ENCODE measurements around the gene ASXL2.

DNA sequence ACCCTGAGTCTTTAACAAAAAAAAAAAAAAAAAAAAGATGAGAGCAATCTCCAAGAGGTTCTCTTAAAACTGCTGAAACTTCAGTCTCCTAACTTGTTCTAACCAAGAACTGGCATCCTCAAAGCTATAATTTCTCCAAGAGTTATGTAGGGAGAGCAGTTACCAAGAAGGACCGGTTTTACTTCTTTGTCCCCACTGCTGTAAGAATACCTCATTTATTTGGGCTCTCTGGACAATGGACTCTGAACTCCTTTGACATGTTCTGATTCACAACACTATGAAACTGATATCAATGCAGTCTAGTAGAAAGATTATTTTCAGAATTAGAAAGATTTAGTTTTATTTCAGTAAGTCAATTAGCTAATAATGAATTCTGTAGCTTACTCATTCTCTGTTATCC, 120.4 kb downstream of the ASXL2 start:
- TF ChIP-seq POLR2A (IDR thresholded peaks at IDR 0.05; ENCODE audit: low read length) (no peak), GATA1 (IDR thresholded peaks at IDR 0.05; ENCODE audit: low read depth, low read length) (no peak)

All from erythroblast (primary cell).